ENCODE data around the gene C2orf68. TPM values are rescaled to one million over a fixed set of nuclear protein-coding genes. Genes with fewer than 3 reads are reported as not detected.
"Not testable (repeated sequence)": the region's sequence is repeated elsewhere in the genome, so short reads cannot be mapped to it uniquely, and the experiment has no call there.

The C2orf68 gene
- total RNA-seq, 1 experiment from 2014 or later, result 26.5 TPM

- DNase-seq (ENCODE audit: low read depth), result no peak
These were observed 29.4 kb downstream of the C2orf68 start for GRCh38 chr2:85582492-85582891.

GRCh38 chr2:85580206-85580605 lies 31.7 kb downstream of the C2orf68 start:
- no peak for DNase-seq (ENCODE audit: low read depth)

- no peak for DNase-seq (ENCODE audit: low read depth)
These were observed 32.5 kb downstream of the C2orf68 start for GRCh38 chr2:85579266-85579935.

- no peak for DNase-seq (ENCODE audit: low read depth)
These were observed 33.4 kb downstream of the C2orf68 start for GRCh38 chr2:85578243-85579180.

- no peak for DNase-seq (ENCODE audit: low read depth)
These were observed 34.3 kb downstream of the C2orf68 start, which contains the start of gene VAMP8 for GRCh38 chr2:85577386-85578242. Gene VAMP8 (plus strand): TSS chr2:85577586. CDS start chr2:85577647, 61 bp downstream.

- no peak for DNase-seq (ENCODE audit: low read depth)
These were observed 34.8 kb downstream of the C2orf68 start for GRCh38 chr2:85577063-85577385.

GRCh38 chr2:85575739-85576138 lies 36.1 kb downstream of the C2orf68 start:
- DNase-seq (ENCODE audit: low read depth), result no peak

- DNase-seq (ENCODE audit: low read depth), result no peak
These were observed 45.6 kb downstream of the C2orf68 start for GRCh38 chr2:85566265-85566664.

GRCh38 chr2:85564144-85564563 lies 47.7 kb downstream of the C2orf68 start:
- no peak for DNase-seq (ENCODE audit: low read depth)

GRCh38 chr2:85561280-85562212 lies 50.3 kb downstream of the C2orf68 start, which contains the start of gene GGCX:
Gene GGCX (minus strand): TSS chr2:85561493. CDS start chr2:85561428, 65 bp downstream.
- DNase-seq (ENCODE audit: low read depth), result peak; percentile 90

GRCh38 chr2:85560812-85561279 lies 51.0 kb downstream of the C2orf68 start:
- no peak for DNase-seq (ENCODE audit: low read depth)

GRCh38 chr2:85560403-85560726 lies 51.5 kb downstream of the C2orf68 start:
- not testable (repeated sequence) for DNase-seq (ENCODE audit: low read depth)

- DNase-seq (ENCODE audit: low read depth), result no peak
These were observed 53.7 kb downstream of the C2orf68 start for GRCh38 chr2:85558160-85558559.

GRCh38 chr2:85557130-85557529 lies 54.7 kb downstream of the C2orf68 start:
- DNase-seq (ENCODE audit: low read depth), result no peak

Small RNAs within 50 kb of the gene (small RNA-seq; reads per million reads assigned to genes)
- not detected for gene RN7SL126P

Other genes starting within 250 kb of the C2orf68 start
- gene CAPG, start 201.7 kb downstream of the C2orf68 start, total RNA-seq (2014; rRNA removed; shearing (Covaris generic)), result 349 and 399 TPM in 2 replicates
- 0.26 TPM in 1 of 2 replicates, not detected in the other for gene SH2D6, start 193.4 kb downstream of the C2orf68 start, total RNA-seq (2014; rRNA removed; shearing (Covaris generic))
- 82.1 and 140 TPM in 2 replicates for gene MAT2A, start 72.9 kb downstream of the C2orf68 start, total RNA-seq (2014; rRNA removed; shearing (Covaris generic))
- gene GGCX, start 50.6 kb downstream of the C2orf68 start, total RNA-seq (2014; rRNA removed; shearing (Covaris generic)), result 37.8 and 41.9 TPM in 2 replicates
- gene VAMP8, start 34.5 kb downstream of the C2orf68 start, total RNA-seq (2014; rRNA removed; shearing (Covaris generic)), result 2.6 and 5.1 TPM in 2 replicates
- not detected in 2 replicates for gene VAMP5, start 27.6 kb downstream of the C2orf68 start, total RNA-seq (2014; rRNA removed; shearing (Covaris generic))
- gene RNF181, start 16.3 kb downstream of the C2orf68 start, total RNA-seq (2014; rRNA removed; shearing (Covaris generic)), result 192 and 302 TPM in 2 replicates
- 7.0 and 9.7 TPM in 2 replicates for gene TMEM150A, start 9.4 kb downstream of the C2orf68 start, total RNA-seq (2014; rRNA removed; shearing (Covaris generic))
- 87.9 and 95.0 TPM in 2 replicates for gene USP39, start 4.1 kb upstream of the C2orf68 start, total RNA-seq (2014; rRNA removed; shearing (Covaris generic))
- not detected in 2 replicates for gene SFTPB, start 56.1 kb upstream of the C2orf68 start, total RNA-seq (2014; rRNA removed; shearing (Covaris generic))
- gene GNLY, start 82.3 kb upstream of the C2orf68 start, total RNA-seq (2014; rRNA removed; shearing (Covaris generic)), result not detected in 2 replicates
- gene ATOH8, start 141.9 kb upstream of the C2orf68 start, total RNA-seq (2014; rRNA removed; shearing (Covaris generic)), result 2.1 and 3.8 TPM in 2 replicates

Data from HT1080 (cell line).